Psoas muscle (tissue), 8 donors: ENCODE measurements around the gene MESP2. TPM values are rescaled to one million over a fixed set of nuclear protein-coding genes. Genes with fewer than 3 reads are reported as not detected.

Source experiments
- ATAC-seq, 4 donors: fragments of 200-7000 bp; cut with Tn5 transposase; one replicate each; pipeline ENCODE4 v1.9.1; 2020; ENCODE audit warnings: moderate library complexity in 3 of 4, mild to moderate bottlenecking in 2 of 4
- DNase-seq, 2 donors: peaks; one replicate each; pipeline ENCODE4 v3.0.0-alpha.2; 2020
- H3K27ac ChIP-seq: fragments of 200-600 bp; one replicate; pipeline ENCODE4 v1.8.0; 2022
- H3K27me3 ChIP-seq, 3 donors: fragments of 200-600 bp in 1 of 3; one replicate each; pipeline versions ENCODE4 v1.6.1 to v1.8.0; 2013 to 2022; ENCODE audit warnings: low read length in 2 of 3, mild to moderate bottlenecking in 2 of 3, moderate library complexity in 1 of 3; ENCODE audit not compliant: insufficient read depth in 3 of 3
- H3K36me3 ChIP-seq, 2 donors: fragments of 200-600 bp in 1 of 2; one replicate each; pipeline versions ENCODE4 v1.6.1 to v1.8.0; 2013 to 2022; ENCODE audit warnings: low read depth in 1 of 2, mild to moderate bottlenecking in 1 of 2, moderate library complexity in 1 of 2; ENCODE audit not compliant: insufficient read depth in 1 of 2
- H3K4me1 ChIP-seq: fragments of 200-600 bp; one replicate; pipeline ENCODE4 v1.8.0; 2022
- H3K4me3 ChIP-seq: fragments of 200-600 bp; one replicate; pipeline ENCODE4 v1.8.0; 2022; ENCODE audit warnings: mild to moderate bottlenecking
- H3K9me3 ChIP-seq: fragments of 200-600 bp; one replicate; pipeline ENCODE4 v1.8.0; 2022
- WGBS, 3 donors: extraction: QIAGEN DNeasy Blood & Tissue Kit; methylation state at CpG; one replicate each; pipeline versions ENCODE4 v1.1.6 to v1.1.7; 2013; 5-methylcytosine and 5-hydroxymethylcytosine counted together
- intact Hi-C, 2 donors: fragments of 100-400 bp; cut with DNase I; formaldehyde crosslinking; loops; one replicate each; pipeline versions ENCODE4 v1.11.0 to v1.14.2; 2022
- polyA plus RNA-seq, 3 donors: library from polyadenylated mRNA; stranded (reverse); fragments of 200-250 nt; gene quantifications; one replicate each; pipeline ENCODE4 v1.2.3, GENCODE V29; 2013
- total RNA-seq, 4 donors: library from RNA; stranded (reverse); fragmentation: NEBNext Ultra II Directional in 2 of 4; extraction: Animal tissue kit (Norgen Biotek cat#: 25700) in 2 of 4; gene quantifications; one replicate each; pipeline versions ENCODE4 v1.2.1 to v1.2.4, GENCODE V29; 2021 to 2023
- TF ChIP-seq, protein P1 (sequence below): fragments of 200-600 bp; IDR thresholded peaks from one replicate; pipeline ENCODE4 v1.8.0; 2022; ENCODE audit warnings: antibody characterized with exemption
- donor health status: healthy with polysubstance abuse.
- donor health status: DM: no; HTN: no; CAD: no; lungs with moderate emphysema.
- donor health status: Bipolar disorder and iron deficiency.
- donor health status: healthy.
- donor health status: DM: yes; HTN: yes; CAD: no.
- donor health status: DM: no; HTN: no; CAD: no.
- donor health status: DM: no; HTN: no; CAD: no.
- donor health status: DM: yes; HTN: yes; CAD: no.

MESP2 gene
- total and polyA plus RNA-seq, 7 donors: 0.17 to 0.38 (median 0.20) TPM; not detected in 4

DNA sequence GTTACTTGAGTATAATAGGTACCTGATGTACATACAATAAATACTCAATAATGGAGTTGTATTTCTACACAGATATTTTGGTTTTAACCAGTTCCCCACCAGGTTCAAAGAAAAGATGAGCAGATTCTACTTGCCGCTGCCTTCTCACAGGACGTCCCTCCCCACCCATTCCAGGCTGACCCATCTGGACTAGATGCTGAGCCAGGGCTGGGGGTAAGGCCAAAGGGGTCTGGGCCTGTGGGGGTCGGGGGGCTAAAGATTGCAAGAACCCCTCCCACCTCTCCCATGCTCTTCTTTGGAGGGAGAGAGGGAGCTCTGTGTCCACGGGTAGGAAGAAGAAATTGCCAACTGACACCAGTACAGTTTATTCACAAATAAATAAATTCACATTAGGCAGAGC is 26.6 kb upstream of the MESP2 start:
- H3K4me1 ChIP-seq: peaks cover 6% of the 10 kb centered on the region
- no peaks in the 10 kb centered on the region for H3K9me3 ChIP-seq
- no peak for ATAC-seq
- TF ChIP-seq, protein P1, sequence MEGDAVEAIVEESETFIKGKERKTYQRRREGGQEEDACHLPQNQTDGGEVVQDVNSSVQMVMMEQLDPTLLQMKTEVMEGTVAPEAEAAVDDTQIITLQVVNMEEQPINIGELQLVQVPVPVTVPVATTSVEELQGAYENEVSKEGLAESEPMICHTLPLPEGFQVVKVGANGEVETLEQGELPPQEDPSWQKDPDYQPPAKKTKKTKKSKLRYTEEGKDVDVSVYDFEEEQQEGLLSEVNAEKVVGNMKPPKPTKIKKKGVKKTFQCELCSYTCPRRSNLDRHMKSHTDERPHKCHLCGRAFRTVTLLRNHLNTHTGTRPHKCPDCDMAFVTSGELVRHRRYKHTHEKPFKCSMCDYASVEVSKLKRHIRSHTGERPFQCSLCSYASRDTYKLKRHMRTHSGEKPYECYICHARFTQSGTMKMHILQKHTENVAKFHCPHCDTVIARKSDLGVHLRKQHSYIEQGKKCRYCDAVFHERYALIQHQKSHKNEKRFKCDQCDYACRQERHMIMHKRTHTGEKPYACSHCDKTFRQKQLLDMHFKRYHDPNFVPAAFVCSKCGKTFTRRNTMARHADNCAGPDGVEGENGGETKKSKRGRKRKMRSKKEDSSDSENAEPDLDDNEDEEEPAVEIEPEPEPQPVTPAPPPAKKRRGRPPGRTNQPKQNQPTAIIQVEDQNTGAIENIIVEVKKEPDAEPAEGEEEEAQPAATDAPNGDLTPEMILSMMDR: no peak
- intact Hi-C loops: loop anchor here (10.0 kb wide), 2 partner anchors 345 to 475 kb away; no protein-coding TSS in a partner anchor
- WGBS, 3 donors: 69 to 73% (median 71%) methylated on average over 4 of the region's 4 CpGs
- H3K36me3 ChIP-seq: no peaks in the 10 kb centered on the region
- H3K27me3 ChIP-seq: peaks cover 0 to 3% (median 0%) of the 10 kb centered on the region in 3 donors
- peak overlapping the region; percentile 82 for H3K4me3 ChIP-seq
- peak overlapping the region; percentile 85 for H3K27ac ChIP-seq
- no peak for DNase-seq

DNA sequence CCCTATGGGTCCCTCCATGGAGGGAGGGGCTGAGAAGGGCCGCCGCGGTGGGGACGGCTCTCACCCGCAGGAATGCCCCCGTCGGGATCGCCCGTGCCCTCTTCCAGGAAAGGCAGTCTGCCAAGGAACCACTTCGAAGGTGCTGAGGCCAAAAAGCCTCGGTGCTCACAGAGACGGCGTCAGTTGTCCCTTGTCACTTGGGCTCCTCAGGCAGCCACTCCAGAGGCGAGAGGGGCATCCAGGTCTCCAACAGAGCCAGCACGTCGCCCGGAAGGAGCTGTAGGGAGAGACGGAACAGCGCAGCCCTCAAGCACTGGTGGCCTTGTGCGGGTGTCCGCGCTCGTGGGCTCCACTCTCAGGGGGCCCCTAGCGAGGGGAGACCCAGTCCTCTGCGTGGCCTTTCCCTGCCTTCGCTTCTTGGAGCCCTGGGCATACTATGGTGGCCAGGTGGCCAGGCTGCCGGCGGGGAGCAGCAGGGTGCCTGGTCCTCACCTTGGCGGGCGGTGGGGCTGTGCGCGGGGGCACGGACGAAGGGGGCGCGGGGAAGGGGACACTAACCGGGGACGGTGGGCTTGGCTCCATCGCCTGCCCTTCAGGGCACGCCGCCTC is 26.1 kb upstream of the MESP2 start:
- peak in 1 of 2 donors; percentile 35 for DNase-seq
- peaks cover 6% of the 10 kb centered on the region for H3K4me1 ChIP-seq
- ATAC-seq: peak; percentile 29 to 55 (median 39)
- intact Hi-C loops: loop anchor here (10.0 kb wide), 2 partner anchors 345 to 475 kb away; no protein-coding TSS in a partner anchor
- no peaks in the 10 kb centered on the region for H3K36me3 ChIP-seq
- peak overlapping the region; percentile 82 for H3K4me3 ChIP-seq
- H3K27me3 ChIP-seq: peaks cover 0 to 3% (median 0%) of the 10 kb centered on the region in 3 donors
- 3 to 7% (median 3%) methylated on average over 33 to 41 of the region's 41 CpGs for whole genome bisulfite sequencing, 3 donors
- peak overlapping the region; percentile 85 for H3K27ac ChIP-seq
- no peaks in the 10 kb centered on the region for H3K9me3 ChIP-seq
- TF ChIP-seq, protein P1: no peak

- Histone ChIP-seq H3K4me1 (peaks cover 6% of the 10 kb centered on the region), H3K27me3 (peaks cover 0 to 3% (median 0%) of the 10 kb centered on the region in 3 donors), H3K36me3 (no peaks in the 10 kb centered on the region), H3K27ac (peak within 1 kb of the TSS; percentile 85), H3K9me3 (no peaks in the 10 kb centered on the region), H3K4me3 (peak within 1 kb of the TSS; percentile 82)
- 3 to 7% (median 4%) methylated on average over 63 to 114 of the region's 114 CpGs for WGBS, 3 donors
- TF ChIP-seq, protein P1: peak; percentile 74
- intact Hi-C loops: no loop called here
- ATAC-seq (peak; percentile 96 to 98 (median 98)), DNase-seq (peak; percentile 92 to 97)
Measured at GRCh38 chr15:89750560-89751542, 25.3 kb upstream of the MESP2 start, which contains the start of gene MESP1. MESP1 (minus strand) TSS chr15:89751249; CDS start chr15:89751231, 18 bp downstream.

DNA sequence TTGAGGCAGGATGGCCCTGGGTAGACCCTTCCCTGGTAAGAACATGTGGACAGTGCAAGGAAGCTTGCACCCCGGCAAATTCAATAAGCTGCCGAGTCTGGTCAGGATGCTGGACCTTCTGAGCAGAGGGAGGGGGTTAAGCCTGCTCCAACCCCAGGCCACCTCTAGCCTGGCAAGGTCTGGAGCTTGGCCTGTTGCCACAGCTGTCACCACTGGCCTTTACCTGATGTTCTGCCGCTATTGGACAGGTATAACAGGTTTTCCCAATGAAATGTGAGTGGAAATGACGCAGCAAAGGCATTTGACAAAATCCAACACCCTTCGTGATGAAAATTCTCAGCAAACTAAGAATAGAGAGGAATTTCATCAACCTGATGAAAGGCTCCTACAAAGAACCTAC is 24.4 kb upstream of the MESP2 start:
- WGBS, 3 donors: 90 to 95% (median 95%) methylated on average over 5 of the region's 5 CpGs
- intact Hi-C loops: no loop called here
- peaks cover 0 to 3% (median 0%) of the 10 kb centered on the region in 3 donors for H3K27me3 ChIP-seq

More for the DNA sequence above, 24.4 kb upstream of the MESP2 start:
- no peak for ATAC-seq
- no peaks in the 10 kb centered on the region for H3K9me3 ChIP-seq
- H3K4me3 ChIP-seq: peak overlapping the region; percentile 82
- TF ChIP-seq, protein P1: no peak
- no peak overlapping the region for H3K27ac ChIP-seq
- no peak for DNase-seq
- H3K4me1 ChIP-seq: peaks cover 6% of the 10 kb centered on the region
- H3K36me3 ChIP-seq: no peaks in the 10 kb centered on the region
